Liver (tissue), 9 donors: Measurements from ENCODE around the gene CRYL1. TPM values are rescaled to one million over a fixed set of nuclear protein-coding genes. Genes with fewer than 3 reads are reported as not detected.

Source experiments
- DNase-seq: peaks from one replicate; pipeline ENCODE4 v3.0.0-alpha.2; 2017; ENCODE audit warnings: low spot score
- H3K27ac ChIP-seq, 2 donors: one replicate each; pipeline ENCODE4 v1.7.0; 2013; ENCODE audit warnings: inconsistent platforms in 2 of 2, low read length in 2 of 2, control low read depth in 1 of 2, low read depth in 1 of 2, mild to moderate bottlenecking in 1 of 2
- H3K27me3 ChIP-seq, 4 donors: one replicate each; pipeline versions ENCODE4 v1.6.1 to v1.7.0; 2013; ENCODE audit warnings: low read length in 3 of 4, inconsistent platforms in 1 of 4, mild to moderate bottlenecking in 1 of 4, moderate library complexity in 1 of 4; ENCODE audit not compliant: control insufficient read depth in 4 of 4, insufficient read depth in 4 of 4
- H3K36me3 ChIP-seq, 4 donors: one replicate each; pipeline versions ENCODE4 v1.6.1 to v1.7.0; 2013; ENCODE audit warnings: low read length in 3 of 4, mild to moderate bottlenecking in 3 of 4, low read depth in 1 of 4, moderate library complexity in 1 of 4; ENCODE audit not compliant: control insufficient read depth in 4 of 4, insufficient read depth in 3 of 4
- H3K4me1 ChIP-seq, 4 donors: one replicate each; pipeline versions ENCODE4 v1.6.1 to v1.7.0; 2013; ENCODE audit warnings: low read length in 3 of 4, mild to moderate bottlenecking in 3 of 4, moderate library complexity in 1 of 4; ENCODE audit not compliant: control insufficient read depth in 4 of 4, insufficient read depth in 4 of 4
- H3K4me3 ChIP-seq, 3 donors: one replicate each; pipeline versions ENCODE4 v1.6.1 to v1.7.0; 2013; ENCODE audit warnings: low read length in 3 of 3, control low read depth in 1 of 3, low read depth in 1 of 3, mild to moderate bottlenecking in 1 of 3
- H3K9ac ChIP-seq, 2 donors: one replicate each; pipeline ENCODE4 v1.7.0; 2013; ENCODE audit warnings: low read length in 2 of 2, mild to moderate bottlenecking in 2 of 2, moderate library complexity in 2 of 2, control low read depth in 1 of 2, low read depth in 1 of 2
- H3K9me3 ChIP-seq, 4 donors: one replicate each; pipeline versions ENCODE4 v1.6.1 to v1.7.0; 2013; ENCODE audit warnings: low read length in 3 of 4; ENCODE audit not compliant: control insufficient read depth in 4 of 4
- EGR1 ChIP-seq, 2 donors: IDR thresholded peaks; 2 replicates each; pipeline ENCODE4 v1.6.1; 2016 to 2018; ENCODE audit warnings: antibody characterized with exemption in 2 of 2, low read depth in 2 of 2
- FOXA2 ChIP-seq: IDR thresholded peaks from 2 replicates; pipeline ENCODE4 v1.6.1; 2016; ENCODE audit warnings: antibody characterized with exemption
- GABPA ChIP-seq, 2 donors: IDR thresholded peaks in 1 of 2; conservative IDR thresholded peaks in 1 of 2; 2 replicates each; pipeline ENCODE4 v1.6.1; 2016; ENCODE audit warnings: antibody characterized with exemption in 2 of 2, mild to moderate bottlenecking in 1 of 2, moderate library complexity in 1 of 2
- HNF4A ChIP-seq, 2 donors: conservative IDR thresholded peaks; 2 replicates each; pipeline ENCODE4 v1.6.1; 2016; ENCODE audit warnings: antibody characterized with exemption in 2 of 2, mild to moderate bottlenecking in 2 of 2
- HNF4G ChIP-seq: IDR thresholded peaks from 2 replicates; pipeline ENCODE4 v1.6.1; 2016; ENCODE audit warnings: antibody characterized with exemption
- NR2F2 ChIP-seq: IDR thresholded peaks from 2 replicates; pipeline ENCODE4 v1.6.1; 2016; ENCODE audit warnings: antibody characterized with exemption
- RAD21 ChIP-seq, 2 donors: IDR thresholded peaks; 2 replicates each; pipeline ENCODE4 v1.6.1; 2016; ENCODE audit warnings: antibody characterized with exemption in 2 of 2, mild to moderate bottlenecking in 2 of 2
- REST ChIP-seq: IDR thresholded peaks from 2 replicates; pipeline ENCODE4 v1.6.1; 2016; ENCODE audit warnings: antibody characterized with exemption, mild to moderate bottlenecking
- RXRA ChIP-seq, 2 donors: IDR thresholded peaks; 2 replicates each; pipeline ENCODE4 v1.6.1; 2017 to 2018; ENCODE audit warnings: antibody characterized with exemption in 2 of 2, mild to moderate bottlenecking in 1 of 2
- SP1 ChIP-seq: IDR thresholded peaks from 2 replicates; pipeline ENCODE4 v1.6.1; 2018; ENCODE audit warnings: antibody characterized with exemption, mild to moderate bottlenecking
- TAF1 ChIP-seq: conservative IDR thresholded peaks from 2 replicates; pipeline ENCODE4 v1.6.1; 2016; ENCODE audit warnings: antibody characterized with exemption, mild to moderate bottlenecking
- YY1 ChIP-seq: IDR thresholded peaks from 2 replicates; pipeline ENCODE4 v1.6.1; 2016; ENCODE audit warnings: antibody characterized with exemption, mild to moderate bottlenecking
- ZBTB33 ChIP-seq: IDR thresholded peaks from 2 replicates; pipeline ENCODE4 v1.6.1; 2016; ENCODE audit warnings: antibody characterized with exemption
- WGBS: extraction: QIAGEN DNeasy Blood & Tissue Kit; methylation state at CpG from one replicate; pipeline ENCODE4 v1.1.7; 2013; 5-methylcytosine and 5-hydroxymethylcytosine counted together
- polyA plus RNA-seq, 2 donors: library from polyadenylated mRNA; stranded (reverse) in 1 of 2; unstranded in 1 of 2; fragments of 200-250 nt in 1 of 2; fragments of >200 nt in 1 of 2; fragmentation: Nextera tagmentation in 1 of 2; extraction: Ambion mirVana in 1 of 2; gene quantifications; one replicate each; pipeline versions ENCODE4 v1.2.1 to v1.2.3, GENCODE V29; 2013 to 2015
- total RNA-seq, 2 donors: library from RNA; depleted of rRNA; stranded (reverse); fragments of >200 nt; gene quantifications; one replicate each; pipeline ENCODE4 v1.2.3, GENCODE V29; 2014
- TF ChIP-seq, protein P1 (sequence below): IDR thresholded peaks from 2 replicates; pipeline ENCODE4 v1.6.1; 2016; ENCODE audit warnings: antibody characterized with exemption
- TF ChIP-seq, protein P2 (sequence below): IDR thresholded peaks from 2 replicates; pipeline ENCODE4 v1.6.1; 2016; ENCODE audit warnings: antibody characterized with exemption
- donor health status: healthy.
- donor health status: healthy.
- donor health status: healthy.
- donor health status: healthy.
- donor health status: healthy.

The CRYL1 gene
- total and polyA plus RNA-seq, 4 donors = 87.8 to 179 (median 168) TPM

- TF ChIP-seq FOXA2 (no peak), HNF4A (conservative IDR thresholded peaks at IDR 0.05) (no peak), RAD21 (IDR thresholded peaks at IDR 0.05) (no peak), REST (no peak), ZBTB33 (no peak), YY1 (no peak), GABPA (IDR thresholded peaks at IDR 0.05 in 1 of 2, conservative IDR thresholded peaks at IDR 0.05 in 1 of 2) (no peak), RXRA (IDR thresholded peaks at IDR 0.05) (no peak), TAF1 (no peak), HNF4G (no peak), SP1 (no peak), NR2F2 (no peak)
- TF ChIP-seq, protein P1, sequence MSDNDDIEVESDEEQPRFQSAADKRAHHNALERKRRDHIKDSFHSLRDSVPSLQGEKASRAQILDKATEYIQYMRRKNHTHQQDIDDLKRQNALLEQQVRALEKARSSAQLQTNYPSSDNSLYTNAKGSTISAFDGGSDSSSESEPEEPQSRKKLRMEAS = no peak
- TF ChIP-seq, protein P2, sequence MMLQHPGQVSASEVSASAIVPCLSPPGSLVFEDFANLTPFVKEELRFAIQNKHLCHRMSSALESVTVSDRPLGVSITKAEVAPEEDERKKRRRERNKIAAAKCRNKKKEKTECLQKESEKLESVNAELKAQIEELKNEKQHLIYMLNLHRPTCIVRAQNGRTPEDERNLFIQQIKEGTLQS = no peak
Observed at GRCh38 chr13:20358022-20358421, 167.6 kb downstream of the CRYL1 start.

DNA sequence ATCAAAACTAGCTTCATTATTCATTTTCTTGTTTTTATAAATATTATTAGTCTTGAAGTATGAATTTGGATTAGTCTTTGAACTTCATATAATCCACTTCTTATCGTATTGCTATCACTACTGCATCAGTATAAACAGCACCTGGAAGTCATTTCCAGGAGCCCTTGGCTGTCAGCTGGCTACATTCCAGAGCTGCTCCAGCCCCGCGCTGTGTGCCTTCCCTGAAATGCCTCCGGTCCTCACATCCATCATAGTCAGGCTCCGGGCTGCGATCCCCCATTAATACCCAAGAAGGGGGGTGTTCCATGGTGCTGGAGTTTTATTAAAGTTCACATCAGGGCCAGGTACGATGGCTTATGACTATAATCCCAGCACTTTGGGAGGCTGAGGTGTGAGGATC is 169.2 kb downstream of the CRYL1 start:
- Histone ChIP-seq H3K9ac (no peak overlapping the region), H3K4me1 (peaks cover 0 to 16% (median 11%) of the 10 kb centered on the region in 4 donors), H3K27ac (no peak overlapping the region), H3K9me3 (no peaks in the 10 kb centered on the region), H3K36me3 (no peaks in the 10 kb centered on the region), H3K27me3 (no peaks in the 10 kb centered on the region), H3K4me3 (no peak overlapping the region)
- DNase-seq = no peak
- 79% methylated on average over 7 of the region's 7 CpGs for WGBS
- no peak for TF ChIP-seq GABPA (IDR thresholded peaks at IDR 0.05 in 1 of 2, conservative IDR thresholded peaks at IDR 0.05 in 1 of 2)
- TF ChIP-seq EGR1 (IDR thresholded peaks at IDR 0.05; ENCODE audit: low read depth in 2 of 2) = no peak

More at GRCh38 chr13:20358022-20358421, 167.6 kb downstream of the CRYL1 start:
- Histone ChIP-seq H3K9me3 (no peaks in the 10 kb centered on the region), H3K9ac (no peak overlapping the region), H3K4me3 (no peak overlapping the region), H3K27me3 (no peaks in the 10 kb centered on the region), H3K4me1 (peaks cover 0 to 17% (median 11%) of the 10 kb centered on the region in 4 donors), H3K36me3 (no peaks in the 10 kb centered on the region), H3K27ac (no peak overlapping the region)
- 87% methylated on average over 8 of the region's 8 CpGs for WGBS
- DNase-seq = no peak
